Body of pancreas (tissue), 4 donors: ENCODE data around the gene SMAD5.

Experiments used
- POLR2A ChIP-seq, 3 donors: fragments of 450-650 bp; IDR thresholded peaks; one replicate each; pipeline ENCODE4 v1.6.1; 2016; ENCODE audit warnings: antibody characterized with exemption in 3 of 3, mild to moderate bottlenecking in 2 of 3
- TF ChIP-seq, protein P1 (sequence below), 7 experiments: fragments of 450-650 bp in 4 of 7; fragments of 200-600 bp in 3 of 7; sonication (generic) in 3 of 7; IDR thresholded peaks; one replicate each; pipeline ENCODE4 v1.5.1; 2016 to 2019; ENCODE audit warnings: antibody characterized with exemption in 7 of 7

DNA sequence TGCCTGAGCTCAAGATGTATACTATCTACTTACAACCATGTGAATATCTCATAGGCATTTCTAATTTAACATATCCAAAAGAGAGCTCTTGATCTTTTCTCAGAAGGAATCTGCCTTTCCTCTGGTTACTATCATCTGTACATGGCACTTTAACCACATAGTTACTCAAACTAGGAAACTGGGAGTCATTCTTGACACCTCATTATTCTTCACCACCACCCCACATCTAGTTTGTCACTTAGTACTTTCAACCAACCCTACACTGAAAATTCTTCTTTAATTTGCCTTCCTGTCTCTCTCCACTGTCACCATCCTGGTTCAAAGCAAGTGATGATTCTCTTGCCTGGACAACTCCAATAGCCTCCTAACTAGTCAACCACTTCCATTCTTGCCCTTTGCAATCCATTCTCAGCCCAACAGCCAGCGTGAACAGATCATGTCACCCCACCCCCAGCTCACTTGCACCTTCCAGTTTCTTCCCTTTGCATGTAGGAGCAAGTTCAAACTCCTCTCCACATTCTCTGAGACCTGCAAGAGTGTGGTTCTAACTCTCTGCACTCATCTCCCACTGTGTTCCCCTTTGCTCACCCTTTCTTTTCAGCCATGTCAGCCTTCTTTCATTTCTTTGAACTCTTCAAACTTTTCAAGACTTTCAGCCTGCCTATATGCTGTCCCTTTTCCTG, 17.3 kb upstream of the SMAD5 start:
- TF ChIP-seq, protein P1, sequence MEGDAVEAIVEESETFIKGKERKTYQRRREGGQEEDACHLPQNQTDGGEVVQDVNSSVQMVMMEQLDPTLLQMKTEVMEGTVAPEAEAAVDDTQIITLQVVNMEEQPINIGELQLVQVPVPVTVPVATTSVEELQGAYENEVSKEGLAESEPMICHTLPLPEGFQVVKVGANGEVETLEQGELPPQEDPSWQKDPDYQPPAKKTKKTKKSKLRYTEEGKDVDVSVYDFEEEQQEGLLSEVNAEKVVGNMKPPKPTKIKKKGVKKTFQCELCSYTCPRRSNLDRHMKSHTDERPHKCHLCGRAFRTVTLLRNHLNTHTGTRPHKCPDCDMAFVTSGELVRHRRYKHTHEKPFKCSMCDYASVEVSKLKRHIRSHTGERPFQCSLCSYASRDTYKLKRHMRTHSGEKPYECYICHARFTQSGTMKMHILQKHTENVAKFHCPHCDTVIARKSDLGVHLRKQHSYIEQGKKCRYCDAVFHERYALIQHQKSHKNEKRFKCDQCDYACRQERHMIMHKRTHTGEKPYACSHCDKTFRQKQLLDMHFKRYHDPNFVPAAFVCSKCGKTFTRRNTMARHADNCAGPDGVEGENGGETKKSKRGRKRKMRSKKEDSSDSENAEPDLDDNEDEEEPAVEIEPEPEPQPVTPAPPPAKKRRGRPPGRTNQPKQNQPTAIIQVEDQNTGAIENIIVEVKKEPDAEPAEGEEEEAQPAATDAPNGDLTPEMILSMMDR (IDR thresholded peaks at IDR 0.05): no peak
- TF ChIP-seq POLR2A (IDR thresholded peaks at IDR 0.05): no peak
